CD14-positive monocyte (primary cell): ENCODE data around the gene CASP8. TPM values are rescaled to one million over a fixed set of nuclear protein-coding genes. Genes with fewer than 3 reads are reported as not detected.
"Not testable (repeated sequence)": the region's sequence is repeated elsewhere in the genome, so short reads cannot be mapped to it uniquely, and the experiment has no call there.

Experiments
- DNase-seq, 3 donors: peaks; one replicate each; pipeline ENCODE4 v3.0.0-alpha.2; 2011 to 2022
- H2AFZ ChIP-seq: 2 replicates; pipeline ENCODE4 v1.6.0; 2012; ENCODE audit warnings: mild to moderate bottlenecking, low read depth, low read length, inconsistent platforms; ENCODE audit not compliant: insufficient read depth, poor library complexity, severe bottlenecking
- H3K27ac ChIP-seq, 2 donors: 1 replicate in 1 of 2; 2 replicates in 1 of 2; pipeline ENCODE4 v1.5.1; 2012 to 2013; ENCODE audit warnings: low read length in 2 of 2, control low read depth in 1 of 2, inconsistent platforms in 1 of 2, low read depth in 1 of 2, mild to moderate bottlenecking in 1 of 2
- H3K27me3 ChIP-seq, 2 donors: one replicate each; pipeline versions ENCODE4 v1.6.0 to v1.6.1; 2011 to 2013; ENCODE audit warnings: low read length in 2 of 2; ENCODE audit not compliant: control insufficient read depth in 2 of 2, insufficient read depth in 2 of 2
- H3K36me3 ChIP-seq, 2 donors: replicated peaks in 1 of 2; 1 replicate in 1 of 2; 2 replicates in 1 of 2; pipeline versions ENCODE4 v1.5.1 to v1.6.1; 2012 to 2013; ENCODE audit warnings: low read length in 2 of 2, control low read depth in 1 of 2, inconsistent platforms in 1 of 2, mild to moderate bottlenecking in 1 of 2; ENCODE audit not compliant: insufficient read depth in 2 of 2, control insufficient read depth in 1 of 2
- H3K4me1 ChIP-seq, 2 donors: 1 replicate in 1 of 2; 2 replicates in 1 of 2; pipeline versions ENCODE4 v1.5.1 to v1.6.1; 2012 to 2013; ENCODE audit warnings: low read length in 2 of 2, control low read depth in 1 of 2, inconsistent platforms in 1 of 2, mild to moderate bottlenecking in 1 of 2, moderate library complexity in 1 of 2; ENCODE audit not compliant: insufficient read depth in 2 of 2, control insufficient read depth in 1 of 2
- H3K4me2 ChIP-seq: replicated peaks from 2 replicates; pipeline ENCODE3; 2012; ENCODE audit warnings: low read length, moderate library complexity, mild to moderate bottlenecking; ENCODE audit not compliant: poor library complexity, severe bottlenecking; ENCODE audit errors: extremely low read depth
- H3K4me3 ChIP-seq, 3 experiments: fragments of 200-600 bp in 1 of 3; sonication (generic) in 1 of 3; replicated peaks in 1 of 3; 1 replicate in 2 of 3; 2 replicates in 1 of 3; pipeline ENCODE4 v1.5.1; 2011 to 2013; ENCODE audit warnings: low read length in 3 of 3, mild to moderate bottlenecking in 3 of 3, control low read depth in 2 of 3, low read depth in 2 of 3, inconsistent platforms in 1 of 3, moderate library complexity in 1 of 3
- H3K79me2 ChIP-seq: 2 replicates; pipeline ENCODE4 v1.6.0; 2012; ENCODE audit warnings: mild to moderate bottlenecking, control low read depth, inconsistent platforms, low read length, moderate library complexity; ENCODE audit not compliant: insufficient read depth
- H3K9ac ChIP-seq: 2 replicates; pipeline ENCODE4 v1.6.0; 2017; ENCODE audit warnings: low read length, mild to moderate bottlenecking; ENCODE audit not compliant: insufficient read depth, poor library complexity, severe bottlenecking
- H3K9me3 ChIP-seq, 2 donors: replicated peaks in 1 of 2; 1 replicate in 1 of 2; 2 replicates in 1 of 2; pipeline versions ENCODE4 v1.5.1 to v1.6.1; 2012 to 2013; ENCODE audit warnings: low read length in 2 of 2, control low read depth in 1 of 2; ENCODE audit not compliant: control insufficient read depth in 1 of 2, insufficient read depth in 1 of 2
- H4K20me1 ChIP-seq: 2 replicates; pipeline ENCODE4 v1.6.0; 2012; ENCODE audit warnings: mild to moderate bottlenecking, low read length, control low read depth, moderate library complexity; ENCODE audit not compliant: insufficient read depth
- H3K27ac Mint-ChIP-seq, 7 donors: one replicate each; pipeline ENCODE4 v1.8.0; 2020; ENCODE audit warnings: mild to moderate bottlenecking in 7 of 7, mixed read lengths in 7 of 7, moderate library complexity in 6 of 7, inconsistent platforms in 2 of 7
- H3K27me3 Mint-ChIP-seq, 3 donors: one replicate each; pipeline ENCODE4 v1.8.0; 2021 to 2022; ENCODE audit warnings: low read depth in 3 of 3, mild to moderate bottlenecking in 3 of 3, mixed read lengths in 3 of 3, moderate library complexity in 3 of 3, inconsistent platforms in 1 of 3
- H3K36me3 Mint-ChIP-seq, 2 donors: one replicate each; pipeline ENCODE4 v1.8.0; 2020; ENCODE audit warnings: mixed read lengths in 2 of 2, inconsistent platforms in 1 of 2, mild to moderate bottlenecking in 1 of 2
- H3K4me1 Mint-ChIP-seq: one replicate; pipeline ENCODE4 v1.8.0; 2020; ENCODE audit warnings: mild to moderate bottlenecking, mixed read lengths
- H3K4me3 Mint-ChIP-seq, 2 donors: one replicate each; pipeline ENCODE4 v1.8.0; 2020; ENCODE audit warnings: mild to moderate bottlenecking in 2 of 2, mixed read lengths in 2 of 2, moderate library complexity in 1 of 2
- H3K9me3 Mint-ChIP-seq, 7 donors: one replicate each; pipeline ENCODE4 v1.8.0; 2020 to 2022; ENCODE audit warnings: mixed read lengths in 7 of 7, mild to moderate bottlenecking in 6 of 7, moderate library complexity in 6 of 7, inconsistent platforms in 2 of 7
- CTCF ChIP-seq: fragments of 200-600 bp; IDR thresholded peaks from one replicate; pipeline ENCODE4 v1.8.0; 2022; ENCODE audit warnings: antibody characterized with exemption, mild to moderate bottlenecking
- WGBS: methylation state at CpG from one replicate; pipeline ENCODE4 v1.1.5; 2013; ENCODE audit warnings: missing lambda C conversion rate; ENCODE audit not compliant: insufficient coverage; 5-methylcytosine and 5-hydroxymethylcytosine counted together
- intact Hi-C, 2 donors: fragments of 100-400 bp; cut with micrococcal nuclease; formaldehyde crosslinking; loops; one replicate each; pipeline versions ENCODE4 v1.15.0 to v1.15.1; 2023
- polyA plus RNA-seq, 3 donors: library from polyadenylated mRNA; depleted of rRNA in 1 of 3; unstranded in 2 of 3; stranded (reverse) in 1 of 3; fragments of 300-500 nt in 2 of 3; fragments of >200 nt in 1 of 3; fragmentation: Illumina TruSeq in 2 of 3; gene quantifications; 1 replicate in 2 of 3; 2 replicates in 1 of 3; pipeline ENCODE4 v1.2.3, GENCODE V29; 2012 to 2021

CASP8 gene
- polyA plus RNA-seq, 3 donors: 40.0 to 123 (median 80.7) TPM

GRCh38 chr2:201239167-201239935 lies 21.0 kb upstream of the CASP8 start:
- WGBS: no CpG with 5 or more reads among the region's 21 CpGs
- not testable (repeated sequence) for H3K9ac ChIP-seq, H3K27me3 Mint-ChIP-seq, H3K27me3 ChIP-seq, H3K36me3 ChIP-seq, H4K20me1 ChIP-seq, H3K9me3 ChIP-seq, H3K9me3 Mint-ChIP-seq, H3K36me3 Mint-ChIP-seq
- H3K4me1 ChIP-seq: peaks cover 66 to 91% of the 10 kb centered on the region in 2 donors
- intact Hi-C loops: loop anchor here (5.0 to 10.0 kb wide), 4 partner anchors 33 to 345 kb away; partner anchors contain the start of genes STRADB (in 1 of the 2) and TRAK2 (in 1 of the 2)
- peak overlapping the region; percentile 29 to 80 for H3K27ac ChIP-seq
- H3K79me2 ChIP-seq: peaks cover 71% of the 10 kb centered on the region
- DNase-seq: peak; percentile 84
- H3K4me1 Mint-ChIP-seq: peaks cover 72% of the 10 kb centered on the region
- H2AFZ ChIP-seq: peak overlapping the region; percentile 24
- H3K4me2 ChIP-seq: peak overlapping the region; percentile 61
- peak overlapping the region; percentile 57 to 84 for H3K4me3 Mint-ChIP-seq
- H3K4me3 ChIP-seq: peak overlapping the region in 2 of 3 experiments; percentile 9 to 48
- H3K27ac Mint-ChIP-seq: peak overlapping the region; percentile 86 to 99 (median 95)

- Histone ChIP-seq H3K4me3 (peak overlapping the region in 1 of 3 experiments; percentile 39), H3K27me3 (no peaks in the 10 kb centered on the region), H2AFZ (no peak overlapping the region), H3K9ac (no peak overlapping the region), H3K27ac (peak overlapping the region in 1 of 2 donors; percentile 61), H3K36me3 (no peaks in the 10 kb centered on the region), H4K20me1 (no peaks in the 10 kb centered on the region), H3K79me2 (peaks cover 38% of the 10 kb centered on the region), H3K4me1 (peaks cover 66 to 84% of the 10 kb centered on the region in 2 donors), H3K9me3 (no peaks in the 10 kb centered on the region), H3K4me2 (peak overlapping the region; percentile 37)
- DNase-seq: peak in 1 of 3 donors; percentile 61
- Mint-ChIP-seq H3K4me1 (peaks cover 74% of the 10 kb centered on the region), H3K27me3 (peaks cover 0 to 4% (median 1%) of the 10 kb centered on the region in 3 donors), H3K36me3 (peaks cover 0 to 5% of the 10 kb centered on the region in 2 donors), H3K9me3 (no peaks in the 10 kb centered on the region), H3K27ac (peak overlapping the region; percentile 54 to 75 (median 69)), H3K4me3 (no peak overlapping the region)
- intact Hi-C loops: no loop called here
- no peak for TF ChIP-seq CTCF
Measured at GRCh38 chr2:201242571-201243277, 17.6 kb upstream of the CASP8 start.
